GM12872 (cell line): ENCODE data around the gene PI4KA.

Experiments
- CTCF ChIP-seq: IDR thresholded peaks from 3 replicates; pipeline ENCODE4 v1.5.1; 2011; ENCODE audit warnings: low read depth, mild to moderate bottlenecking, low read length, moderate library complexity; ENCODE audit not compliant: insufficient read depth

The PI4KA gene

GRCh38 chr22:20788627-20789344 lies 69.8 kb downstream of the PI4KA start:
- no peak for TF ChIP-seq CTCF

GRCh38 chr22:20787746-20788626 lies 70.6 kb downstream of the PI4KA start:
- no peak for TF ChIP-seq CTCF

- no peak for TF ChIP-seq CTCF
Observed at GRCh38 chr22:20787223-20787622, 71.4 kb downstream of the PI4KA start.

GRCh38 chr22:20786536-20786979 lies 72.1 kb downstream of the PI4KA start:
- no peak for TF ChIP-seq CTCF

GRCh38 chr22:20786048-20786447 lies 72.6 kb downstream of the PI4KA start:
- no peak for TF ChIP-seq CTCF

- TF ChIP-seq CTCF = no peak
Observed at GRCh38 chr22:20785415-20785814, 73.2 kb downstream of the PI4KA start.
